DOHH2 (cell line): ENCODE measurements around the gene CLCA4.

Experiments used
- H3F3A ChIP-seq: fragments of 200-600 bp; sonication (generic), shearing (Covaris generic); 2 replicates; pipeline ENCODE4 v1.6.0; 2016; ENCODE audit warnings: antibody characterized with exemption, mild to moderate bottlenecking; ENCODE audit not compliant: control insufficient read depth, insufficient read depth
- H3K27ac ChIP-seq: fragments of 200-600 bp; sonication (generic); 2 replicates; pipeline ENCODE4 v1.5.1; 2014; ENCODE audit warnings: low read depth, mild to moderate bottlenecking, low read length, moderate library complexity
- H3K27me3 ChIP-seq: fragments of 200-600 bp; sonication (generic); 2 replicates; pipeline ENCODE4 v1.6.1; 2014; ENCODE audit warnings: mild to moderate bottlenecking, low read length, mixed read lengths; ENCODE audit not compliant: control insufficient read depth
- H3K36me3 ChIP-seq: fragments of 200-600 bp; sonication (generic); 2 replicates; pipeline ENCODE4 v1.6.1; 2014; ENCODE audit warnings: mild to moderate bottlenecking, low read length, moderate library complexity, mixed read lengths; ENCODE audit not compliant: control insufficient read depth
- H3K4me1 ChIP-seq: fragments of 200-600 bp; sonication (generic); 2 replicates; pipeline ENCODE4 v1.6.1; 2014; ENCODE audit warnings: mild to moderate bottlenecking, low read length, mixed read lengths; ENCODE audit not compliant: control insufficient read depth
- H3K4me2 ChIP-seq: fragments of 200-600 bp; sonication (generic); 2 replicates; pipeline ENCODE4 v1.6.0; 2014; ENCODE audit warnings: mild to moderate bottlenecking, low read length, moderate library complexity
- H3K4me3 ChIP-seq: fragments of 200-600 bp; sonication (generic); 2 replicates; pipeline ENCODE4 v1.5.1; 2014; ENCODE audit warnings: mild to moderate bottlenecking, low read length, mixed read lengths
- H3K79me2 ChIP-seq: fragments of 200-600 bp; sonication (generic); 2 replicates; pipeline ENCODE4 v1.6.1; 2014; ENCODE audit warnings: mild to moderate bottlenecking, low read length, mixed read lengths; ENCODE audit not compliant: control insufficient read depth
- H3K9me2 ChIP-seq: fragments of 200-600 bp; sonication (generic); replicated peaks from 2 replicates; pipeline ENCODE4 v1.6.1; 2014; ENCODE audit warnings: mild to moderate bottlenecking, low read length, mixed read lengths; ENCODE audit not compliant: control insufficient read depth
- H3K9me3 ChIP-seq: fragments of 200-600 bp; sonication (generic); 2 replicates; pipeline ENCODE4 v1.6.1; 2014; ENCODE audit warnings: antibody characterized with exemption, low read length, mixed read lengths; ENCODE audit not compliant: control insufficient read depth, insufficient read depth
- H4K20me1 ChIP-seq: fragments of 200-600 bp; sonication (generic); 2 replicates; pipeline ENCODE4 v1.6.0; 2014; ENCODE audit warnings: low read depth, mild to moderate bottlenecking, antibody characterized with exemption, low read length, moderate library complexity; ENCODE audit not compliant: control insufficient read depth, insufficient read depth
- EZH2phosphoT487 ChIP-seq: fragments of 200-600 bp; sonication (generic); IDR thresholded peaks from 2 replicates; pipeline ENCODE4 v1.6.1; 2017; ENCODE audit warnings: borderline replicate concordance, mild to moderate bottlenecking, antibody characterized with exemption, low read length, moderate library complexity, mixed read lengths
- TF ChIP-seq, protein P1 (sequence below): fragments of 200-600 bp; sonication (generic); IDR thresholded peaks from one replicate; pipeline ENCODE4 v1.5.1; 2014; ENCODE audit warnings: antibody characterized with exemption, mild to moderate bottlenecking, low read depth, low read length; ENCODE audit not compliant: poor library complexity, severe bottlenecking

The CLCA4 gene

DNA sequence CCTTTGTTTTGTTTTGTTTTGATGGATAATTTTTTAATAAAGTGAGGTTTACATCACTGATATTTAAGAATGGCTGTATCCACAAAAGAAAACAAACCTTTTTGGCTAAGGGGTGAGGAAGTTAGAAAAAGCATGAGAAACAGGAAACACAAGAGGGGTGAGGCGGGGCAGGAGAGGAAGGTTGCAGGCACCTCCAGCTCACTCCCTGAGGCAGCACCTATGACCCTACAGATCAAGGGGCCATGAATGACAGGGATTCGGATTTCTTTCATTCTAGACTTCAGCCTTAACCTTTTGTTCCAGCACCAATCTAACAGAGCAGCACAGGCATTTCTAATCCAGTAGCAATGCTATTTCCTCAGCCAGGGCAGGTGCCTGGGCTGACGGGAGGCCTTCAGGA is 4.4 kb downstream of the CLCA4 start:
- Histone ChIP-seq H3K4me2 (no peak overlapping the region), H3K4me1 (no peaks in the 10 kb centered on the region), H3F3A (no peaks in the 10 kb centered on the region), H3K79me2 (no peaks in the 10 kb centered on the region), H3K27me3 (no peaks in the 10 kb centered on the region), H3K27ac (no peak overlapping the region), H3K9me3 (no peaks in the 10 kb centered on the region), H3K9me2 (no peaks in the 10 kb centered on the region), H4K20me1 (no peaks in the 10 kb centered on the region), H3K36me3 (no peaks in the 10 kb centered on the region), H3K4me3 (no peak overlapping the region)
- TF ChIP-seq, protein P1, sequence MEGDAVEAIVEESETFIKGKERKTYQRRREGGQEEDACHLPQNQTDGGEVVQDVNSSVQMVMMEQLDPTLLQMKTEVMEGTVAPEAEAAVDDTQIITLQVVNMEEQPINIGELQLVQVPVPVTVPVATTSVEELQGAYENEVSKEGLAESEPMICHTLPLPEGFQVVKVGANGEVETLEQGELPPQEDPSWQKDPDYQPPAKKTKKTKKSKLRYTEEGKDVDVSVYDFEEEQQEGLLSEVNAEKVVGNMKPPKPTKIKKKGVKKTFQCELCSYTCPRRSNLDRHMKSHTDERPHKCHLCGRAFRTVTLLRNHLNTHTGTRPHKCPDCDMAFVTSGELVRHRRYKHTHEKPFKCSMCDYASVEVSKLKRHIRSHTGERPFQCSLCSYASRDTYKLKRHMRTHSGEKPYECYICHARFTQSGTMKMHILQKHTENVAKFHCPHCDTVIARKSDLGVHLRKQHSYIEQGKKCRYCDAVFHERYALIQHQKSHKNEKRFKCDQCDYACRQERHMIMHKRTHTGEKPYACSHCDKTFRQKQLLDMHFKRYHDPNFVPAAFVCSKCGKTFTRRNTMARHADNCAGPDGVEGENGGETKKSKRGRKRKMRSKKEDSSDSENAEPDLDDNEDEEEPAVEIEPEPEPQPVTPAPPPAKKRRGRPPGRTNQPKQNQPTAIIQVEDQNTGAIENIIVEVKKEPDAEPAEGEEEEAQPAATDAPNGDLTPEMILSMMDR: no peak

DNA sequence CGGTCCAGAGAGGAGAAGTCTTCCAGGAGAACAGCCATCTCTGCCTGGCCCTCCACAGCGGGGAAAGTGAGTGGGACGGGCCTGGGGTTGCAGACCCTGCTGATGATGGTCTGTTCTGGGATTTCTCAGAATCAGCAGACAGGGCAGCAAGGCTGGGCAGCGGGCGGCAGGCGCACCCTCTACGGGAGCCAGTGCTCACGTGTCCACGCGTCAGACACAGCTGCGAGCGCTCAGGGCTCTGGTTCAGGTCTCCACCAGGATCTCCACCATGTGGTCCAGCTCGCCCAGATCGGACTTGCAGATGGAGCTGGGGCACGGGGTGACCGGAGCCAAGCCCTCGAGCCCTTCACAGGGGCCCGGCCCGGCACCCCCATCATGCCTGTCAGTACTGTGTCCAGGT is 5.5 kb downstream of the CLCA4 start:
- no peak overlapping the region for H3K4me3 ChIP-seq
- no peaks in the 10 kb centered on the region for H3K4me1 ChIP-seq
- H3K4me2 ChIP-seq: no peak overlapping the region
- no peaks in the 10 kb centered on the region for H4K20me1 ChIP-seq
- no peaks in the 10 kb centered on the region for H3K9me3 ChIP-seq
- H3K27ac ChIP-seq: no peak overlapping the region
- no peaks in the 10 kb centered on the region for H3K79me2 ChIP-seq
- H3K36me3 ChIP-seq: no peaks in the 10 kb centered on the region
- no peaks in the 10 kb centered on the region for H3F3A ChIP-seq
- TF ChIP-seq EZH2phosphoT487: no peak
- TF ChIP-seq, protein P1: no peak
- H3K27me3 ChIP-seq: no peaks in the 10 kb centered on the region
- H3K9me2 ChIP-seq: no peaks in the 10 kb centered on the region

DNA sequence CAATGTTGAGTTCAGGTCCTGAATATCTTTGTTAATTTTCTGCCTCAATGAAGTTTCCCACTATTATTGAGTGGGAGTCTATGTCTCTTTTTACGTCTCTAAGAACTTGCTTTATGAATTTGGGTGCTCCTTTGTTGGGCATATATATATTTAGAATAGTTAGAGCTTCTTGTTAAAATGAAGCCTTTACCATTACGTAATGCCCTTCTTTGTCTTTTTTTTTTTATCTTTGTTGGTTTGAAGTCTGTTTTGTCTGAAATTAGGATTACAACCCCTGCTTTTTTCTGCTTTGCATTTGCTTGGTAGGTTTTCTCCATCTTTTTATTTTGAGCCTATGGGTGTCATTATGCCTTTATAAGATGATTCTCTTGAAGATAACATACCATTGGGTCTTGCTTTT is 10.9 kb downstream of the CLCA4 start:
- H3F3A ChIP-seq: no peaks in the 10 kb centered on the region
- no peak overlapping the region for H3K27ac ChIP-seq
- TF ChIP-seq, protein P1: no peak
- TF ChIP-seq EZH2phosphoT487: no peak

DNA sequence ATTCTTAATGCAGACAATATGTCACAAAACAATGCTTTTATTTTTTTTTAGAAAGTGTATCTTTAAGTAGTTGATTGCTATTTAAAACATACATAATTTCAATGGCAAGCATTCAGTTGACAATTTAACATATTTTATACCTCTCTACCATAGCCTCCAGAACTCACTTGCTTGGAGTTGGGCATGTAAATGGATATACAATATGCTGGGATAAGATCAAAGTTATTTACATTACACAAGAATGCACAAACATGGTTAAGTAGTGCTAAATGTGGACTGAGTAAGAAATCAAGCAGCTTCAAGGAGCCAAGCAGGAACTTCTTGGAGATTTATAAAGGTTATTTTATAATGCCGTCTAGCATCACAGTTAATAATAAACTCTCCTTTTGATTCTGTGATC is 17.0 kb downstream of the CLCA4 start:
- TF ChIP-seq, protein P1: no peak
- no peak for TF ChIP-seq EZH2phosphoT487

More for the DNA sequence above, 10.9 kb downstream of the CLCA4 start:
- Histone ChIP-seq H3K9me2 (no peaks in the 10 kb centered on the region), H3K36me3 (no peaks in the 10 kb centered on the region), H3K9me3 (peaks cover 11% of the 10 kb centered on the region), H3K79me2 (no peaks in the 10 kb centered on the region), H4K20me1 (no peaks in the 10 kb centered on the region), H3K4me2 (no peak overlapping the region), H3K4me3 (no peak overlapping the region), H3K4me1 (no peaks in the 10 kb centered on the region), H3K27me3 (no peaks in the 10 kb centered on the region)

More for the DNA sequence above, 17.0 kb downstream of the CLCA4 start:
- Histone ChIP-seq H4K20me1 (no peaks in the 10 kb centered on the region), H3K4me1 (no peaks in the 10 kb centered on the region), H3K36me3 (no peaks in the 10 kb centered on the region), H3F3A (no peaks in the 10 kb centered on the region), H3K9me3 (peaks cover 3% of the 10 kb centered on the region), H3K4me3 (no peak overlapping the region), H3K9me2 (no peaks in the 10 kb centered on the region), H3K79me2 (no peaks in the 10 kb centered on the region), H3K4me2 (no peak overlapping the region), H3K27me3 (peaks cover 11% of the 10 kb centered on the region; the same call in 1 of the 2 replicates), H3K27ac (no peak overlapping the region)
